Activated naive CD4-positive, alpha-beta T cell (primary cell): ENCODE data around the gene OR10X1.

Source experiments
- DNase-seq, 4 experiments: peaks; one replicate each; lab custom pipeline; 2025; lab: John Stamatoyannopoulos, UW

Gene OR10X1, protein sequence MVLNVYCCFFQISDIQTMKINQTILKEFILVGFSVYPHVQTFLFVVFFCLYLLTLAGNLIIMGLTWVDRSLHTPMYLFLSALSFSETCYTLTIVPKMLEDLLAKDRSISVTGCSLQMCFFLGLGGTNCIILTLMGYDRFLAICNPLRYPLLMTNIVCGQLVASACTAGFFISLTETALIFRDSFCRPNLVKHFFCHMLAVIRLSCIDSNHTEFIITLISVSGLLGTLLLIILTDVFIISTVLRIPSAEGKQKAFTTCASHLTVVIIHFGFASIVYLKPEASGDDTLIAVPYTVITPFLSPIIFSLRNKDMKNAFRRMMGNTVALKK

DNA sequence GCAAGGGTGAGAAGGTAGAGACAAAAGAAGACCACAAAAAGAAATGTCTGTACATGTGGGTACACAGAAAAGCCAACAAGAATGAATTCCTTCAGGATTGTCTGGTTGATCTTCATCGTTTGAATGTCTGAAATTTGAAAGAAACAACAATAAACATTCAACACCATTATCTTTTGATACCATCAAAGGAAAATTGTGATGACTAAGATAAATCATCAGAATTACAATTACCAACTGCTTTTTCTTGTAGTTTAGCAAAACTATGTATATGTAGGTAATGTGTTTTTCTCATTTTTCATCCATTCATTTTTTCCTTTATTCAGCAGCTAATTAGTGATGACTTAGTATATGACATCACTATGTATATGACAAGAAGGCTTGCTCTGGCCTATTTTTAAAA is at the start of gene OR10X1:
TSS of gene OR10X1 (minus strand) at position 167 of the 400 bp plus-strand sequence. CDS start at position 167, 0 bp downstream.
- DNase-seq: no peak

DNA sequence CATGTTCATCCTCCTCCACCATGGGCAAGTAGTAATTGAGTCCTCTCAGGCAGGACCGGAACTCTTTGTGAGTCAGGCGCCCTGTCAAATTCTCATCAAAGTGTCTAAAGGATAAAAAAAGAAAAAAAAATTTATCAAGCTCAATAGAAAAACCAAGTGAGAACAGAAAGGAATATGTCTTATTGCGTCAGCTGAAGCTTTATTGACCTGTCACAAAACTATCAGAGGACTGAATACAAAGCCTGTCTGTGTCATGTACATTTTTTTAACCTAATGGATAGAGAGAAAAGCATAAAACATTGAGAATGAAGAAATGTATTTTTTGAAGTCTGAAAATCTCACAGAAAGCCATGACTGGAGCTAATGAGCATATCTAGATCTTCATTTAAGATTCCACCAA is 34.1 kb upstream of the OR10X1 start:
- no peak for DNase-seq

DNA sequence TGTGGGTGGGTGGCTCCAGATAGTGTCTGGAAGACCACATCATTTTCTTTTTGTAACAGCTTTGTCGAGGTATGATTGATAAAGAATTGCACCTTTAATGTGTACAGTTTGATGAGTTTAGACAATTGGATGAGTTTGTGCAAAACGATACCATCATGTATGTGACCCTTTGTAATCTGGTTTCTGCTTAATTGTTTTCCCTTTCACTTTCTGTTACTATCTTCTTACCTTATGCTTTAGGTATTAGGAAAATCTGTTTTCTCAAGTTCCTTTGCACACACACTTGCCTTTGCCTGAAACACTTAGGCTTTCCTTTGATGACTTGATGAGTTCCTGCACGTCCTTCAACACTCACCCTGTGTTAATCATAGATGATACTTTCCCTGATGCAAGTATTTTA is 32.2 kb upstream of the OR10X1 start:
- DNase-seq: no peak

DNA sequence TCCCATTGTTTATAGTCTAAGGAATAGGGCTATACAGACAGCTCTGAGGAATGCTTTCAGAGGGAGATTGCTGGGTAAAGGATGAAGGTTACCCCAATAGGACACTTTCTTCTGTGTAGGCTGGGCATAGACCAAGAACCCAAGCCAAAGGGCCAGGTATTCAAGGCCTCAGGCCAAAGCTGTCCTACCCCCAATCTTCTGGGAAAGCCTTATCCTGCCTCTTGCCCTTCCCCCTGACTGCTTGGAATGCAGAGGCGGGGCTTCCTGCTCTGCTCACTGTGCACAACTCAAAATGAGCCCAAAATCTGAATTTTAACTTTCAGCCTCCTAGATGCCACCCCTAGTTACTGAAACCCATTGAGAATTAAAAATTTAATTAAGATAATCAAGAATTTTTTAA is 27.6 kb upstream of the OR10X1 start:
- DNase-seq: no peak

DNA sequence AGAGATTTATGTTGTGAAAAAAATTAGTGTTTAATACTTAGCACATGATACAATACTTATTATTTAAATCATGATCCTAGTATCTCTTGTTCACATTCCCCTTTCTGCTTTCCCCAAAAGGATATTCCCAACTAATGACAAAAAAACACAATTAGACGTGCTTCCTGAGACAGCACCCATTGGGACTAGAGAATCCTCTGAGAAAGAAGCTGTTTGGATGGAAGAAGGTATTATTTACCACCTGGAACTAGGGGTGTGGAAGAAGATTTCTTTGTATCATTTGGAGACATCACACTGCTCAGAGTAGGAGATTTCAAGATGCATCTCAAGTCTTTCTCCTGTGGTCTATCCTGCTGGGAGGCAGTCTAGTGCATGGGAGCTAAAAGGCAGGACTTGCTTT is 25.3 kb upstream of the OR10X1 start, which contains the start of gene OR10Z1:
TSS of gene OR10Z1 (plus strand) at position 301 of the 400 bp plus-strand sequence. CDS start 1,171 bp downstream, outside the sequence.
- DNase-seq: no peak

DNA sequence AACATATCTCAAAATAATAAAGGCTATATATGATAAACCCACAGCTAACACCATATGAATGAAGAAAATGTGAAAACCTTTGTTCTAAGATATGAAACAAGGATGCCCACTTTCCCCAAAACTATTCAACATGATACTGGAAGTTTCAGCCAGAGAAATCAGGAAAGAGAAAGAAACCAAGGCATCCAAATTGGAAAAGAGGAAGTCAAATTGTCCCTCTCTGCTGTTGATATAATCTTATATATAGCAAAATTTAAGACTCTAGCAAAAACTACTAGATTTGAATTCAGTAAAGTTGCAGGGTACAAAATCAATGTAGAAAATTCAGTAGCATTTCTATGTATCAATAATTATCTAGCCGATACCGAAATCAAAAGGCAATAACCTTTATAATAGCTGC is 21.0 kb upstream of the OR10X1 start:
- DNase-seq: no peak

DNA sequence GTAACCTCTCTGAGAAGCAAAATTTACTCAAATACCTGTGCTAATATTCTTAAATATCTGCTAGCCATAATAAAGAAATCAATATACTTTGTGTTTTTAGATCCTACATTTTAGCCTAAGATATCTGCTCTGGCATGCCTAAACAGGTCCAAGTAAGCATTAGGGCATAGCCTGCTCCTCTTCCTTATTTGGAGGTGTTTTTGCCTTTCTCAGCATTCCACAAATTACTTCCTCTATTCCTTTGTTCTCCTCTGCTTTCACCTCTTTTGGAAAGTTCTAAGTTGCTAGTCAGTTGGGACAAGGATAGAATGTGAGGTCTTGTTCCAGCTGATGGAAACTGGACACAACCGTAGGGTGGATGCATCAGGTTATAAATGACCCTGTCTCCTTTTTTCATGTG is 7.2 kb upstream of the OR10X1 start:
- DNase-seq: no peak

DNA sequence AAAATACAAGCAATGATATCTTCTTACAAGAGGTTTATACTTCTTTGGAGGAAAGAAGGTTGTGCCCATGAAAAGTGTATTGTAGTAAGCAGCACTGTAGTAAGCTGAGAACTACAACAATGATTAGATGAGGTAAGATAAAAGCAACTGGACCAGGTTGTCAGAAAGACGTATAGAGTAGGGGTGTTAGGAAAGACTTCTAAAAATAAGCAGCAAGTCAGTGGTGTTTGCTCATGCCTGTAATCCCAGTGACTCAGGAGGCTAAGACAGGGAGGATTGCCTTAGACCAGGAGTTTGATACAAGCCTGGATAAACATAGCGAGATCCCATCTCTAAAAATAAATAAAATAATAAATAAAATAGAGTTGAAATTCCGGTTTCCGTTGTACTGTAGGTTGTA is 4.3 kb upstream of the OR10X1 start:
- no peak for DNase-seq

DNA sequence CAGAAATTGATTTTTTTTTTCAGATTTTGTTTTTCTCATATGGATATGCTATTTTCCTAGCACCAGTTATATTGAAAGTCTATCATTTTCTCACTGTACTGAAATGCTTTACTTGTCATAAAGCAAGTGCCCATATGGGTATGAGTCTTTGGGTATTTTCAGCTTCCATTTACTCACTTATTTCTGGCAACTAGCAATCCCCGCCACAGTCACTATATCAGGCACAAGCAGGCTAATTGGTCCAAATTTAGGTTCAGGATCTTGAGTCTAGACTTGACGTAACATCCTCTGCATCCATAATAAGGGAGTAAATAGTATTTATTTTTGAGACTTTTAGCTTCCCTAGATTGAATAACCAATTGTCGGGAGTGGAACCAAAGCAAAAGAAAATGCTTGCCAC is 2.1 kb downstream of the OR10X1 start:
- no peak for DNase-seq

DNA sequence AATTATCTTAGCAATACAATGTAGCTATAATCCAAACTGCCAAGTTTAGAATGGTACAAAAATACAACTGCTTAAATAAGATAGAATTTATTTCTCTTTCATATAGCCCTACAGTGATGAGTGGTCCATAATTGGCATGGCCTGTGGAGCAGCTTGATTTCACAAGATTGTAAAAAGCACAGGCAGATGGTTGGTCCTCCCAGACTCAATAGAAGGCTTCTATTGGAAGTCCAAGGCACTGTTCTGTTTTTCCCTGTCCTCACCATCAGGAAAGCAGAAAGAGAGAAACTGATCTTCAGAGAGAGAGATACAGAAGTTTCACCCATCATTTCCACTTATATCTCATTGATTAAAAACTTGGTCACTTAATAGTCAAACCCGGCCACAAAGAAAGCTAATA is 7.5 kb downstream of the OR10X1 start:
- no peak for DNase-seq

DNA sequence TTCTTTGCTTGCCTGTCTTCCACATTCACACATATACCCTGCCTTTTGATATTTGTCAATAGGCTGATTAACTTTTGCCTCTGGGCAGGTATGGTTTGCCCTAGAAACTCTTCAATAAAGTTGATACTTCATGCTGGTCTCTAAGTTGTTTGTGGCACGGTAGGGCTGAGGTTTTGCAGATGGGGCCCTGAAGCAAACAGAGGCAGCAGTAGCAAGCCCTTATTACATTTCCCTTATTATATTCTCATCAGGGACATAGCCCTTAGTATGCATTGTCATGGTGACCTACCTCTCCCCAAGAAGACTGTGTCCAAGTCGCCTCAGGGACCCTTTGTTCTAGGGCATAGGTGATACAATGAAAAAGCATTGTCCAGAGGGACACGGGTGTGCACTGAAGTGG is 9.2 kb downstream of the OR10X1 start, which contains the start of gene OR6P1:
TSS of gene OR6P1 (minus strand) at position 101 of the 400 bp plus-strand sequence. CDS start 6,976 bp downstream, outside the sequence.
- no peak for DNase-seq

DNA sequence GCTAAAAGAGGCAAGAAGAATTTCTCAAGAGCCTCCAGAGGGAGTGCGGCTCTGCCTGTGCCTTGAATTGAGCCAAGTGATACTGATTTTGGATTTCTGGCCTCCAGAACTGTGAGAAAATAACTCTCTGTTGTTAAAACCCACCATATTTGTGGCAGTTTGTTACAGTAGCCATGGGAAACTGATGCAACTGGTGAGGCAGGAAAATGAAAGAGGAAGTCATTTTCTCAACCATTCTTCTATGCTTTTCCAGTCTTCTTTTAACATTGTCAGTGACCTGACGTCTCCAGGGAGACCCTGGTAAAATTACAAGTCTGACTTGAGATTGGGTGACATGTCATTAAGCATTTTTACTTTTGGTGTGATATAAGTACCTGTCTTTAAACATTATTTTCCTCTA is 15.1 kb downstream of the OR10X1 start:
- DNase-seq: no peak

DNA sequence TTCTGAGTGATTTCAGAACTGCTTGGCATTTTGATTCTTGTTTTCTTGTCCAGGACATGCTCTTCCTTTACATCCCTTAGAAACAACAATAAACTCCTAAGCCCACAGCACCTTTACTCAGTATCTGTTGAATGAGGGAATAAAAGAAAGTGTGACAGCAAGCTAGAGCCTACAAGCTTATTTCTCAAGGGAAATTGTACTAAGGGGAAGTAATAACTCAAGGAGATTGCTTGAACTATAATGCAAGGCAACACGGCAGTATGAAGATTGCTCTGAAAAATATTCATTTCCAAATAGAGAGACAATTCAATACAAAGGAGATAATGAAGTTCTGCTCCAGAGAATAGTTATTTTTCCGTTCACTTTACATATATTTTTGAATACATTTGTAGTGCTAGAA is 15.8 kb downstream of the OR10X1 start:
- no peak for DNase-seq

DNA sequence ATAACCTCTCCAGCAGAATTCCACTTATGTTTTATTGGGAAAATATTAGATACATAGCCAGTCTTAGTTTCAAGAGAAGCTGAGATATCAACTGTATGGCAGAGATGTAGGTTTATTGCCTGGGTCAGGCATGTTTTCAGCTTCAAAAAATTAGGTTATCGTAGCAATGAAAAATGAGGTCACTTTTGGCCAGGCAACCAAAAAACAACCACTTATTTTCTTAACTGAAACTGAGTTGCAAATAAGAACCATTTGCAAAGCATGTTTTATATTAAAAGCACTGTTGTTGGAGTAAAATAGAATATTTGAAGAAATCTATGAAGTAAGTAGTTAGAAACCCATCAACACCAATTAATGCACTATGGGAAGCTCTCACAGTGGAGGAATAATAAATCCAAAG is 20.0 kb downstream of the OR10X1 start:
- DNase-seq: no peak

DNA sequence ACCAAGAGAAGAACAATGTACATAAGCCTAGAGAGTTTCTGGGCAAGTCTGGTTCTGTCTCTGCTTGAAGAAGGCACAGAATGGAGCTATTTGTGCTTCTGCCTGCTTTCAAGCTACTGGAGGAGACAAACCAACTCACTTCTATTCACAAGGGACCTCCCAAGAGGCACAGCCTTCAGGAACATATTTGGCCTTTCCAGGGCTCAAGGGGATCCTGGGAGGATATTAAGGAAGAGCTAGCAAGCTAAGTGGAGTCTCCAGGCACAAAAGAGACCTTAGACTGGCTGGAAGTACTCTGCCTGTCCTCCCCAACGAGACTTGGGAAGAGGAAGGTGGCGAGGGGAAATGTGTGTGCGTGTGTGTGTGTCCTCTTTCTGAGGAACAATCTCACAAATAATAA is 25.3 kb downstream of the OR10X1 start, which contains the start of gene OR6Y1:
TSS of gene OR6Y1 (minus strand) at position 54 of the 400 bp plus-strand sequence. CDS start 6,300 bp downstream, outside the sequence.
- DNase-seq: no peak

DNA sequence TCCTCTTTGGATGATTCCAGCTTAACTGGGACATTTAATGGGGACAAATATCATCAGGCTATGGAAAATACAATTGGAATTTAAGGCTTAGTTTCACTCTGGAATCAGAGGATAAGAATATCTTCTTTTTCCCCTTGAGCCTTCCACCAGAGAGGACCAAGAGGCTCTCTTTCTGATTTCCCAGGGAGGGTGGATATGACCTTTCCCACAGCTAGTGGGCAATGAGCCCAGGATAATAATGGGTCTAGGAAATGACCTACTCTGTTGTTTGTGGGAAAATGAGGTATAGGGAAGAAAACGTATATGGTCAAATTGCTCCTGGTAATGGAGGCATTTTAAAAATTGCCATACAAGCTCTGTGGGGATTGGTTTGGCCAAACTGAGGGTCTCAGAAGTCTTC is 27.4 kb downstream of the OR10X1 start:
- DNase-seq: no peak

DNA sequence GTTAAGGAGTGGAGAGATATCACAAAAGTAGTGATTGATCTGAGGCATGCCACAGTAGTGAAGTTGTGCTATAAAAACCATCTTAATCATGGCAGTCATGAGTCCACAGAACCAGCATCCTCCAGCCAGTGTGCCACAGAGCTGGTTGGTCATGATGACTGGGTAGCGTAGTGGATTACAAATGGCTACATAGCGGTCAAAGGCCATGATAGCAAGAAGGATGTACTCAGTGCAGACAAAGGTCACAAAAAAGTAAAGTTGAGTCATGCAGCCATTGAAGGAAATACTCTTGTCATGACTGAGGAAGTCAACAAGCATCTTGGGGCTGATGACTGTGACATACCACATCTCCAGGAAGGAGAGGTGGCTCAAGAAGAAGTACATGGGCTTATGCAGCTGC is 32.2 kb downstream of the OR10X1 start:
- no peak for DNase-seq

DNA sequence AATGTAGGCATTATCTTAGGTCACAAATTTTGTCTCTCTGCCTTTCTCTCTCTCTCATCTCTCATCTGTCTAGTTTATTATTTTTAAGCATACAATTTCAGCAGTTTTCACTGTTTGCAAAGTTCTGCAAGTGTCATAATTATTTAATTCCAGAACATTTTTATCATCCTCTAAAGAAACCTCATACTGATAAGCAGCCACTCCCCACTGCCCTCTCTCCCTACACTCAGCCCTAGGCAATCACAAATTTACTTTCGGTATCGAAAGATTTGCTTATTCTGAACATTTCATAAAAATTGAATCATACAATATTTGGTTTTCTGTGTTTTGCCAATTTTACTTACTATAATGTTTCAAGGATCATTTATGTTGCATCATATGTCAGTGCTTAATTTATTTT is 42.1 kb downstream of the OR10X1 start:
- DNase-seq: no peak

DNA sequence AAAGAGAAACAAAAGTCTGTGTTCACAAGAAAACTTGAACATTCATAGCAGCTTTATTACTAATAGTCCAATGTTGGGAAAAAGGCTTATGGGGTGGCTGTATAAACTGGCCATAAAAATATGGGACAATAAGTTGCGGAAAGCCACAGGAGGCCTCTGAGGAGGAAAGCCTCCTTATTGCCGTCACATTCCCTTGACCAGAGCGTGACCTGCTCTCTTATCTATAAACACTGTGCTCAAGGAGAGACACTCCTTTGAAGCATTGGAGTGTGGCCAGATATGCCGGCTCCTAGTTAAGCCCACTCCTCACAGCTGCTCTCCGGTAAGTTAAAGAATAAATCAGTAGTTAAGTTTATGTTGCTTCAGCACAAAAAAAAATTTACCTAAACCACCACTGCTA is 45.2 kb downstream of the OR10X1 start:
- DNase-seq: no peak
